AML-193 (cell line): ENCODE data around the gene TP53RK.
A peak's percentile ranks its signal among the peaks of the same experiment; 100 is the strongest.
"Not testable (repeated sequence)": the region's sequence is repeated elsewhere in the genome, so short reads cannot be mapped to it uniquely, and the experiment has no call there.

ENCODE experiments used
- DNase-seq, 2 experiments: peaks; one replicate each; lab custom pipeline; 2025; lab: John Stamatoyannopoulos, UW

TP53RK gene

GRCh38 chr20:46683011-46683667 lies 6.1 kb downstream of the TP53RK start:
- DNase-seq, result no peak

- DNase-seq, result no peak
These were observed 7.0 kb downstream of the TP53RK start for GRCh38 chr20:46682063-46682821.

GRCh38 chr20:46681032-46681854 lies 8.0 kb downstream of the TP53RK start:
- DNase-seq, result peak; percentile 31 to 52

DNA sequence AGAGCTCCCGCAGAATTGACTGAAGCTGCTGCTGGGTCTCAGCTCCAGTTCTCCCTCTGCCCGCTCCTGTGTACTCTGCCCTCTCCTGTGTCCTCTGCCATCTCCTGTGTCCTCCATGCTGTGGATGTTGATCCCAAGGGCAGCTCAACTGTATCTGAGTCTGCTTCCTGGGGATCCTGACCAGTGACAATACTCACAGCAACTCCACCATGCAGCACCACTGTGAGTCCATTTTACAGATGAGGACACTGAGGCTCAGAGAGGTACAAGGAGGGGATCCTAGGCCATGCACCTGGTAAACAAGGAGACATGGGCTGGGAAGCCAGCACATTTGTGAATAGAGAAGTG lies 8.6 kb downstream of the TP53RK start:
- DNase-seq, result no peak

GRCh38 chr20:46678516-46678915 lies 10.7 kb downstream of the TP53RK start:
- no peak for DNase-seq

DNA sequence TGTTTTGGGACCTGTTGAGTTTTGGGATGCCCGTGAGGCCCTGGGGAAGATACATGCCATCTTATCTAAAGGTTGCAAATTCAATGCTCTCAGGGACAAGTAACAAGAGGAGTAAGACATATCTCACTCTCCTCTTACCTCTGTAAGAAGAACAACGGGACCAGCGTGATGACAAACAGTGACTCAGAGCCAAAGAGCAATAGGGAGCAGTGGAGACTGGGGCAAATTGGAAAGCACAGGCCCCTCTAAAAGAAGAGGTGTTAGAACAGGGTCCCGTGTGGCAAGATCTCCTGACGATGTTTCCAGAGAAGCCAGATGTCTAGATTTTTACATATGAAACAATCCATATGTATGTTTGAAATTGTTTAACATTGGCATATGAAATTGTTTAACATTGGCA lies 11.6 kb downstream of the TP53RK start:
- no peak for DNase-seq

- not testable (repeated sequence) for DNase-seq
These were observed 12.5 kb downstream of the TP53RK start for GRCh38 chr20:46676649-46677316.

DNA sequence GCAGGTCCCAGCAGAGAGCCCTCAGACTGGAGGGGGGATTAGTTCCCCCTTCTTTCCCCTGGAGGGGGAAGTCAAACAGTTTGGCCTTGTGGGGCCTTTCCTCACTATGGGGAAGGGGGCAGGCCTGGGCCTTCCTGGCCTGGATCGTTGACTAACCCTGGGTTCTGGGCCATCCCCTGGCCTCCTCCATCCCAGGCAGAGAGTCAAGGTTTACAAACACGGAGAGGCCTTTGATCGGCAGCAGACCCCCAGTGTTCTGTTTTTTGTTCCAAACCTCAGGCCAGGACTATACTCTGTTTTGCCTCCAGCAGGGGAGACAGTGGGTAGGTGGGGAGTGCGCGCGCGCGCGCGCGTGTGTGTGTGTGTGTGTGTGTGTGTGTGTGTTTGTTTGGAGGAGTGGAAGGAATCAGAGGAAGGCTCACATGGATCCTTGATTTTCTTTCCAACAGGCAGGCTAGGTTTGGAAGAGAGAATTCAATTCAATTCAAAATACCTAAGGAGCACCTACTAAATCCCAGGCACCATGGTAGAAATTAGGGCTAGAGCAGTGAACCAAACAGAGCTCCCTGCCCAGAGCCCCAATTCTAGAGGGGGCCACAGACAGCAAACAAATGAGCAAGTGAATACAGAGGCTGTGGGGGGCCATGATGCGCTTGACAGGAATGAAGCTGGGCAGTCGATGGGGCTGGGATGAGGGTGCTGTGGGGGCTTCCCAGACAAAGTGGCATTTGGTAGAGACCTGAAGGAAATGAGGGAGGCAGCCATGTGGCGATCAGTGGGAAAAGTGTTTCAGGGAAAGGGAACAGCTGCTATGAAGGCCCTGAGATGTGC lies 14.8 kb downstream of the TP53RK start:
- DNase-seq, result no peak

GRCh38 chr20:46673394-46674252 lies 15.6 kb downstream of the TP53RK start:
- no peak for DNase-seq

GRCh38 chr20:46672543-46673148 lies 16.6 kb downstream of the TP53RK start:
- DNase-seq, result no peak

GRCh38 chr20:46671866-46672542 lies 17.2 kb downstream of the TP53RK start:
- DNase-seq, result no peak

- no peak for DNase-seq
These were observed 18.4 kb downstream of the TP53RK start for GRCh38 chr20:46670585-46671584.

GRCh38 chr20:46670228-46670584 lies 19.0 kb downstream of the TP53RK start:
- DNase-seq, result no peak

GRCh38 chr20:46666818-46667515 lies 22.3 kb downstream of the TP53RK start:
- no peak for DNase-seq

DNA sequence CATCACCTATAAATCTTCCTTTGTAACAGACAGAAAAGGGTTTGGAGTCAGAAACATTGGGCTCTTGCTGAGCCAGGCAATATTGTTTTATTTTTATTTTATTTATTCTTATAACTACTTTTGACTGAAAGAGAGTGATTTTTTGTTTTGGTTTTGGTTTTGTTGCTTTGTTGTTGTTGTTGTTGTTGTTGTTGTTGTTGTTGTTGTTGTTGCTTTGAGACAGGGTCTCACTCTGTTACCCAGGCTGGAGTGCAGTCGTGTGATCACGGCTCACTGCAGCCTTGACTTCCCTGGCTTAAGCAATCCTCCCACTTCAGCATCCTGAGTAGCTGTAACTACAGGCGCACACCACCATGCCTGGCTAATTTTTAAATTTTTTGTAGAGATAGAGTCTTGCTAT lies 22.9 kb downstream of the TP53RK start:
- no peak for DNase-seq

DNA sequence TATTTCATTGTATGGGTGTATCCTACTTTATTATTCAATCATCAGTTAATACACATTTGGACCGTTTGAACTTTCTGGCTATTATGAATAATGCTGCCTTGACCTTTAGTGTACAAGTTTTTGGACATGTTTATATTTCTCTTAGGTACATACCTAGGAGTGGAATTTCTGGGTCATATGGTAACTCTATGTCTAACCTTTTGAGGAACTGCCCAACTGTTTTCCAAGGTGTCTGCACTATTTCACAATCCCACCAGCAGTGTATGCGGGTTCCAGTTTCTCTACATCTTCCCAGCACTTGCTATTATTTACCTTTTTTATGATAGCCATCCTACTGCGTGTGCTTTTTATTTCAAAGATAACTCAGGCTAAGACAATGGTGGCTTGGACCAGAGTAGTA lies 23.6 kb downstream of the TP53RK start:
- no peak for DNase-seq

GRCh38 chr20:46663531-46663930 lies 25.7 kb downstream of the TP53RK start:
- DNase-seq, result no peak

GRCh38 chr20:46661659-46662058 lies 27.6 kb downstream of the TP53RK start:
- no peak for DNase-seq
